ENCODE results near the gene SMAGP. TPM values are rescaled to one million over a fixed set of nuclear protein-coding genes. Genes with fewer than 3 reads are reported as not detected.

Gene SMAGP
- total and polyA plus RNA-seq, 2 of the 13 experiments (the other 11 are each of a cell fraction or from before 2014, with no cell fraction given): 9.2 TPM

- TF ChIP-seq ELF4 (CRISPR knock-in tag; IDR thresholded peaks at IDR 0.05; ENCODE audit: borderline replicate concordance): no peak
- TF ChIP-seq TBL1XR1 (IDR thresholded peaks at IDR 0.05; ENCODE audit: borderline replicate concordance, low read length, partially characterized antibody): no peak
- no peak for TF ChIP-seq NR3C1 (CRISPR knock-in tag; IDR thresholded peaks at IDR 0.05)
Observed at GRCh38 chr12:51285843-51286242, 15.6 kb upstream of the SMAGP start (continued).

GRCh38 chr12:51281202-51281924 is 11.1 kb upstream of the SMAGP start:
- Histone ChIP-seq H2AFZ (ENCODE audit: low read length) (no peak overlapping the region), H3K9me3 (ENCODE audit: low read length) (no peaks in the 10 kb centered on the region), H3K79me2 (ENCODE audit: insufficient read depth, low read length) (no peaks in the 10 kb centered on the region), H3K4me2 (ENCODE audit: low read depth, low read length) (no peak overlapping the region), H3K27ac (ENCODE audit: extremely low read length, insufficient read depth, low read length) (no peak overlapping the region), H3K4me1 (ENCODE audit: insufficient read depth, low read length) (no peaks in the 10 kb centered on the region), H3K36me3 (replicated peaks in 1 of 2; ENCODE audit: control insufficient read depth in 1 of 2, insufficient read depth in 2 of 2, low read length in 2 of 2) (no peaks in the 10 kb centered on the region), H4K20me1 (ENCODE audit: insufficient read depth, low read length) (no peaks in the 10 kb centered on the region), H3K4me3 (replicated peaks in 1 of 3; ENCODE audit: insufficient read depth in 1 of 3, low read depth in 2 of 3, low read length in 3 of 3) (no peak overlapping the region), H3K9ac (ENCODE audit: insufficient read depth, low read depth, low read length) (no peak overlapping the region), H3K27me3 (ENCODE audit: control insufficient read depth in 1 of 2, insufficient read depth in 2 of 2, low read length in 2 of 2) (peaks cover 0 to 4% of the 10 kb centered on the region in 2 experiments; a peak in 1 of 5 replicates)
- ChIA-PET CTCF (ENCODE audit: low intra/inter-chr PET ratio, low total read pairs) (no interaction called here), POLR2A (no interaction called here)
- in situ Hi-C loops (cut with HindIII; ENCODE audit: extremely low pct_ligation_motif_present, low pct_unique_long_range_greater_than_20kb) (no loop called here), intact Hi-C loops (cut with micrococcal nuclease; ENCODE audit: unreplicated experiment) (no loop called here)
- no peak for DNase-seq (ENCODE audit: low spot score)
- no peak for ATAC-seq
- no TSS peak for BruUV-seq (replicated peaks)
- WGBS (ENCODE audit: low lambda C conversion rate): 38% methylated on average over 4 of the region's 4 CpGs
- FAIRE-seq: no peak
- no peak for TF ChIP-seq ARID2 (CRISPR knock-in tag; IDR thresholded peaks at IDR 0.05; ENCODE audit: borderline replicate concordance)
- TF ChIP-seq MXI1 (IDR thresholded peaks at IDR 0.05; ENCODE audit: borderline replicate concordance, low read depth, low read length): no peak
- TF ChIP-seq, protein P1, sequence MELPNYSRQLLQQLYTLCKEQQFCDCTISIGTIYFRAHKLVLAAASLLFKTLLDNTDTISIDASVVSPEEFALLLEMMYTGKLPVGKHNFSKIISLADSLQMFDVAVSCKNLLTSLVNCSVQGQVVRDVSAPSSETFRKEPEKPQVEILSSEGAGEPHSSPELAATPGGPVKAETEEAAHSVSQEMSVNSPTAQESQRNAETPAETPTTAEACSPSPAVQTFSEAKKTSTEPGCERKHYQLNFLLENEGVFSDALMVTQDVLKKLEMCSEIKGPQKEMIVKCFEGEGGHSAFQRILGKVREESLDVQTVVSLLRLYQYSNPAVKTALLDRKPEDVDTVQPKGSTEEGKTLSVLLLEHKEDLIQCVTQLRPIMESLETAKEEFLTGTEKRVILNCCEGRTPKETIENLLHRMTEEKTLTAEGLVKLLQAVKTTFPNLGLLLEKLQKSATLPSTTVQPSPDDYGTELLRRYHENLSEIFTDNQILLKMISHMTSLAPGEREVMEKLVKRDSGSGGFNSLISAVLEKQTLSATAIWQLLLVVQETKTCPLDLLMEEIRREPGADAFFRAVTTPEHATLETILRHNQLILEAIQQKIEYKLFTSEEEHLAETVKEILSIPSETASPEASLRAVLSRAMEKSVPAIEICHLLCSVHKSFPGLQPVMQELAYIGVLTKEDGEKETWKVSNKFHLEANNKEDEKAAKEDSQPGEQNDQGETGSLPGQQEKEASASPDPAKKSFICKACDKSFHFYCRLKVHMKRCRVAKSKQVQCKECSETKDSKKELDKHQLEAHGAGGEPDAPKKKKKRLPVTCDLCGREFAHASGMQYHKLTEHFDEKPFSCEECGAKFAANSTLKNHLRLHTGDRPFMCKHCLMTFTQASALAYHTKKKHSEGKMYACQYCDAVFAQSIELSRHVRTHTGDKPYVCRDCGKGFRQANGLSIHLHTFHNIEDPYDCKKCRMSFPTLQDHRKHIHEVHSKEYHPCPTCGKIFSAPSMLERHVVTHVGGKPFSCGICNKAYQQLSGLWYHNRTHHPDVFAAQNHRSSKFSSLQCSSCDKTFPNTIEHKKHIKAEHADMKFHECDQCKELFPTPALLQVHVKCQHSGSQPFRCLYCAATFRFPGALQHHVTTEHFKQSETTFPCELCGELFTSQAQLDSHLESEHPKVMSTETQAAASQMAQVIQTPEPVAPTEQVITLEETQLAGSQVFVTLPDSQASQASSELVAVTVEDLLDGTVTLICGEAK (IDR thresholded peaks at IDR 0.05): no peak
- TF ChIP-seq, protein P1 (CRISPR knock-in tag; IDR thresholded peaks at IDR 0.05): no peak
- no peak for TF ChIP-seq ZNF577 (CRISPR knock-in tag; IDR thresholded peaks at IDR 0.05; ENCODE audit: borderline replicate concordance, low read depth)
- no peak for TF ChIP-seq RAD51 (IDR thresholded peaks at IDR 0.05; ENCODE audit: borderline replicate concordance)
- no peak for TF ChIP-seq FOXP4 (CRISPR knock-in tag; IDR thresholded peaks at IDR 0.05)
- no peak for TF ChIP-seq POLR2A (IDR thresholded peaks at IDR 0.05; ENCODE audit: insufficient read depth in 1 of 2, low read depth in 2 of 2, low read length in 2 of 2)

All from HepG2 (cell line).